Osteoblast (primary cell): ENCODE measurements around the gene COQ6. TPM values are rescaled to one million over a fixed set of nuclear protein-coding genes. Genes with fewer than 3 reads are reported as not detected.
"Not testable (repeated sequence)": the region's sequence is repeated elsewhere in the genome, so short reads cannot be mapped to it uniquely, and the experiment has no call there.

ENCODE experiments used
- DNase-seq: peaks from one replicate; pipeline ENCODE4 v3.0.0; 2011; ENCODE audit warnings: low spot score, mixed read lengths; ENCODE audit not compliant: insufficient read length; ENCODE audit errors: missing footprints
- H2AFZ ChIP-seq: 2 replicates; pipeline ENCODE4 v1.6.0; 2011; ENCODE audit warnings: mild to moderate bottlenecking, low read length
- H3K27ac ChIP-seq: 2 replicates; pipeline ENCODE4 v1.5.1; 2011; ENCODE audit warnings: mild to moderate bottlenecking, low read depth, low read length, moderate library complexity
- H3K27me3 ChIP-seq: 2 replicates; pipeline ENCODE4 v1.6.0; 2012; ENCODE audit warnings: mild to moderate bottlenecking, control low read depth, inconsistent platforms, low read length, moderate library complexity; ENCODE audit not compliant: insufficient read depth
- H3K36me3 ChIP-seq: 2 replicates; pipeline ENCODE4 v1.5.1; 2011; ENCODE audit warnings: mild to moderate bottlenecking, low read length, control low read depth, moderate library complexity; ENCODE audit not compliant: insufficient read depth
- H3K4me1 ChIP-seq: 2 replicates; pipeline ENCODE4 v1.5.1; 2011; ENCODE audit warnings: mild to moderate bottlenecking, low read length, control low read depth, moderate library complexity; ENCODE audit not compliant: insufficient read depth
- H3K4me2 ChIP-seq: 2 replicates; pipeline ENCODE4 v1.6.0; 2011; ENCODE audit warnings: mild to moderate bottlenecking, low read length; ENCODE audit not compliant: insufficient read depth
- H3K4me3 ChIP-seq: fragments of 200-600 bp; sonication (generic); 3 replicates; pipeline ENCODE4 v1.5.1; 2012; ENCODE audit warnings: mild to moderate bottlenecking, low read length, inconsistent platforms; ENCODE audit not compliant: insufficient read depth
- H3K79me2 ChIP-seq: 2 replicates; pipeline ENCODE4 v1.6.0; 2012; ENCODE audit warnings: mild to moderate bottlenecking, low read length, control low read depth, inconsistent platforms; ENCODE audit not compliant: insufficient read depth
- H3K9me3 ChIP-seq: 2 replicates; pipeline ENCODE4 v1.5.1; 2011; ENCODE audit warnings: low read depth, low read length, control low read depth
- H4K20me1 ChIP-seq: 2 replicates; pipeline ENCODE4 v1.6.0; 2012; ENCODE audit warnings: mild to moderate bottlenecking, low read length, control low read depth; ENCODE audit not compliant: insufficient read depth
- CTCF ChIP-seq: IDR thresholded peaks from 2 replicates; pipeline ENCODE4 v1.5.1; 2011; ENCODE audit warnings: mild to moderate bottlenecking, low read depth, low read length, moderate library complexity; ENCODE audit errors: extremely low read depth
- total RNA-seq: library from RNA; depleted of rRNA; stranded (reverse); fragments of >200 nt; gene quantifications from 2 replicates; pipeline ENCODE4 v1.2.3, GENCODE V29; 2012

Gene COQ6
- total RNA-seq, 1 donor, result 23.5 TPM

GRCh38 chr14:73916324-73916723 is 33.8 kb upstream of the COQ6 start:
- Histone ChIP-seq H2AFZ (no peak overlapping the region), H3K4me2 (no peak overlapping the region), H3K79me2 (peaks cover 54% of the 10 kb centered on the region), H4K20me1 (peaks cover 7% of the 10 kb centered on the region), H3K27ac (no peak overlapping the region), H3K9me3 (no peaks in the 10 kb centered on the region), H3K36me3 (peaks cover 31% of the 10 kb centered on the region), H3K4me3 (no peak overlapping the region), H3K27me3 (no peaks in the 10 kb centered on the region), H3K4me1 (peaks cover 7% of the 10 kb centered on the region)
- TF ChIP-seq CTCF, result no peak
- no peak for DNase-seq

DNA sequence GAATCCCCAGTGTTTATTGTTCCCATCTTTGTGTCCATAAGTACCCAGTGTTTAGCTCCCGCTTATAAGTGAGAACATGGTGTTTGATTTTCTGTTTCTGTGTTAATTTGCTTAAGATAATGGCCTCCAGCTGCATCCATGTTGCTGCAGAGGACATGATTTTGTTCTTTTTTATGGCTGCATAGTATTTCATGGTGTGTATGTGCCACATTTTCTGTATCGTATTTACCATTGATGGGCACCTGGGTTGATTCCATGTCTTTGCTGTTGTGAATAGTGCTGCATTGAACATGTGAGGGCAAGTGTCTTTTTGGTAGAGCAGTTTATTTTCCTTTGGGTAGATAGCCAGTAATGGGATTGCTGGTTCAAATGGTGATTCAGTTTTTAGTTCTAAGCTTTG is 30.6 kb upstream of the COQ6 start:
- not testable (repeated sequence) for DNase-seq, H3K4me1 ChIP-seq, H4K20me1 ChIP-seq, H3K27ac ChIP-seq, H3K9me3 ChIP-seq, H3K27me3 ChIP-seq, H3K4me3 ChIP-seq, H3K4me2 ChIP-seq, H2AFZ ChIP-seq
- Histone ChIP-seq H3K36me3 (peaks cover 53% of the 10 kb centered on the region), H3K79me2 (peaks cover 42% of the 10 kb centered on the region)

DNA sequence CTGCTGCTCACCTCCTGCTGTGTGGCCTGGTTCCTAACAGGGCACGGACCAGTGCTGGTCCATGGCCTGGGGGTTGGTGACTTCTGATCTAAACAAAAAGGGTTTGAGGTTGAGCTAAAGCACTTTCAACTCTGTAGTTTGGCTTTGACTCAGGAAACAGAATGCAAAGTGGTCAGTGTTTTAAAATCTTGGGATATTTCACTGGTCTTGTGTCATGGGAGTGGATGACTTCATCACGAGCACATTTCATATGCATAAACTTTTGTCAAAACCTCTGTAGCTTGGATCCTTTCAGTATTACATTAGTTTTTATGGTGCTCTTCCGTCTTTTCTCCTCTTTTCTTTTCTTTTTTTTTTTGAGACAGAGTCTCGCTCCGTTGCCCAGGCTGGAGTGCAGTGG is 25.8 kb upstream of the COQ6 start:
- Histone ChIP-seq H2AFZ (no peak overlapping the region), H4K20me1 (peaks cover 7% of the 10 kb centered on the region), H3K79me2 (peaks cover 14% of the 10 kb centered on the region), H3K27ac (no peak overlapping the region), H3K4me2 (no peak overlapping the region), H3K4me3 (no peak overlapping the region), H3K36me3 (peaks cover 74% of the 10 kb centered on the region), H3K4me1 (no peaks in the 10 kb centered on the region), H3K9me3 (no peaks in the 10 kb centered on the region), H3K27me3 (no peaks in the 10 kb centered on the region)
- no peak for DNase-seq
- no peak for TF ChIP-seq CTCF

DNA sequence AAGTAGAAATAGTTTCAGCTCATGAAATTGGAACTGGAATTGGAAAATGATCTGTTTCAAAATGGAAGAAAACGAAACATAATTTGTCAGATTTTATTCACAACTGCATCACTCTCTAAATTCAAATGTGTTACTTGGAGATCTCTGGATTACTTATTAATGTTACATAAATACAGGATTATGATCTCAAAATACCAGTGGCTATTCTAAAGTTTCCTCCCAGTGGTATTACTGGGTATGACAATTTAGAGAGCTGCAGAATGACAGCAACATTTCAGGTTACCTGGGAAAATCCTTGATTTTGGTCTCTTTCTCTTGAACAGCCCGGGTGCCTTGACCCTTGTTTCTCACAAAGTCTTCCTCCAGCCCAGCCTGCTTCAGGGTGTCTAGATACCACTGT is 14.4 kb upstream of the COQ6 start:
- Histone ChIP-seq H4K20me1 (no peaks in the 10 kb centered on the region), H3K4me1 (no peaks in the 10 kb centered on the region), H3K79me2 (no peaks in the 10 kb centered on the region), H3K27ac (no peak overlapping the region), H3K27me3 (no peaks in the 10 kb centered on the region), H2AFZ (no peak overlapping the region), H3K36me3 (peaks cover 62% of the 10 kb centered on the region), H3K4me3 (no peak overlapping the region), H3K9me3 (no peaks in the 10 kb centered on the region), H3K4me2 (no peak overlapping the region)
- peak; percentile 64 for DNase-seq
- TF ChIP-seq CTCF, result peak; percentile 33
